Upper lobe of left lung (tissue), 6 donors: ENCODE data around the gene DPF3. TPM values are rescaled to one million over a fixed set of nuclear protein-coding genes. Genes with fewer than 3 reads are reported as not detected.

ENCODE experiments used
- ATAC-seq, 2 donors: fragments of 200-7000 bp; cut with Tn5 transposase; one replicate each; pipeline ENCODE4 v1.9.1; 2022; ENCODE audit warnings: mild to moderate bottlenecking in 2 of 2, moderate library complexity in 2 of 2; ENCODE audit not compliant: low FRiP score in 2 of 2
- DNase-seq, 2 donors: peaks; one replicate each; pipeline ENCODE4 v3.0.0-alpha.2; 2019 to 2020
- H3K27ac ChIP-seq, 4 donors: fragments of 200-600 bp; sonication (generic); one replicate each; pipeline ENCODE4 v1.5.1; 2016 to 2019
- H3K27me3 ChIP-seq, 4 donors: fragments of 200-600 bp; sonication (generic); one replicate each; pipeline ENCODE4 v1.5.1; 2017 to 2019
- H3K36me3 ChIP-seq, 4 donors: fragments of 200-600 bp; sonication (generic); one replicate each; pipeline ENCODE4 v1.5.1; 2016 to 2019
- H3K4me1 ChIP-seq, 4 donors: fragments of 200-600 bp; sonication (generic); one replicate each; pipeline ENCODE4 v1.5.1; 2018 to 2019
- H3K4me3 ChIP-seq, 4 donors: fragments of 200-600 bp; sonication (generic); one replicate each; pipeline ENCODE4 v1.5.1; 2017 to 2019; ENCODE audit warnings: mild to moderate bottlenecking in 2 of 4, moderate library complexity in 1 of 4
- H3K9me3 ChIP-seq, 4 donors: fragments of 200-600 bp; sonication (generic); one replicate each; pipeline ENCODE4 v1.5.1; 2018 to 2019
- EP300 ChIP-seq, 4 donors: sonication (generic); formaldehyde crosslinking; IDR thresholded peaks; one replicate each; pipeline ENCODE4 v1.5.1; 2017; ENCODE audit warnings: antibody characterized with exemption in 4 of 4, control low read depth in 2 of 4
- POLR2A ChIP-seq, 4 donors: fragments of 450-650 bp; IDR thresholded peaks; one replicate each; pipeline ENCODE4 v1.5.1; 2016 to 2017; ENCODE audit warnings: antibody characterized with exemption in 4 of 4, mild to moderate bottlenecking in 2 of 4
- POLR2AphosphoS5 ChIP-seq, 2 donors: sonication (generic); formaldehyde crosslinking; IDR thresholded peaks; one replicate each; pipeline ENCODE4 v1.5.1; 2017; ENCODE audit warnings: antibody characterized with exemption in 2 of 2
- WGBS, 2 donors: methylation state at CpG; one replicate each; pipeline ENCODE4 v1.1.5; 2017 to 2018; 5-methylcytosine and 5-hydroxymethylcytosine counted together
- total RNA-seq, 6 donors: library from RNA; depleted of rRNA in 4 of 6; stranded (reverse); fragments of >200 nt in 4 of 6; gene quantifications; one replicate each; pipeline versions ENCODE4 v1.1.0 to v1.2.1, GENCODE V29; 2016 to 2021
- TF ChIP-seq, protein P1 (sequence below), 6 experiments: fragments of 450-650 bp in 4 of 6; fragments of 200-600 bp in 2 of 6; sonication (generic) in 2 of 6; IDR thresholded peaks; one replicate each; pipeline ENCODE4 v1.5.1; 2016 to 2019; ENCODE audit warnings: antibody characterized with exemption in 6 of 6
- donor health status: DM: no; HTN: no; CAD: no; lungs with moderate emphysema.
- donor health status: DM: no; HTN: yes; CAD: no; lungs with severe emphysema.

Gene DPF3
- total RNA-seq, 6 donors from 2014 or later, result 0.30 to 1.3 (median 1.0) TPM

DNA sequence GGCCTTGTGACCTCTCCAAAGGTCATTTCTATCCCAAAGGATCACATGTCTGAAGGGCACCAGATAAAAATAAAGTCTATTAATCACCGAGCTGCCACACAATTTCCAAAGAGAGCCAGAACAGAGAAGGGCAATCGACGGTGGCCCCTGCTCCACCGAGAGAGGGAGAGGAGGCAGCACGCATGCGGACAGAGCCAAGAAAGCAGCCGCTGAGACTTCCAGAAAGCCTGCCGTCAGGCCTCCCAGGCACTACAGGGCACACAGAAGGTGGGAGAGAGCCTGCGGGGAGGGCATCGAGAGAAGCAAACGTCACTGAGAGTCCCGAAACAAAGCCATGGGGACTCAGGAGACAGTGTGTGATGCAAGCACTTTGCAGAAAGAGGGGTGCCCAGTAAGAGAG is 182.0 kb downstream of the DPF3 start:
- no peak for DNase-seq
- ATAC-seq, result no peak
- WGBS, 2 donors, result 91 to 93% methylated on average over 12 of the region's 12 CpGs
- Histone ChIP-seq H3K36me3 (no peaks in the 10 kb centered on the region), H3K27me3 (no peaks in the 10 kb centered on the region), H3K27ac (no peak overlapping the region), H3K4me1 (no peaks in the 10 kb centered on the region), H3K9me3 (no peaks in the 10 kb centered on the region), H3K4me3 (no peak overlapping the region)
- TF ChIP-seq POLR2AphosphoS5 (IDR thresholded peaks at IDR 0.05) (no peak), POLR2A (IDR thresholded peaks at IDR 0.05) (no peak), EP300 (IDR thresholded peaks at IDR 0.05) (no peak)
- TF ChIP-seq, protein P1, sequence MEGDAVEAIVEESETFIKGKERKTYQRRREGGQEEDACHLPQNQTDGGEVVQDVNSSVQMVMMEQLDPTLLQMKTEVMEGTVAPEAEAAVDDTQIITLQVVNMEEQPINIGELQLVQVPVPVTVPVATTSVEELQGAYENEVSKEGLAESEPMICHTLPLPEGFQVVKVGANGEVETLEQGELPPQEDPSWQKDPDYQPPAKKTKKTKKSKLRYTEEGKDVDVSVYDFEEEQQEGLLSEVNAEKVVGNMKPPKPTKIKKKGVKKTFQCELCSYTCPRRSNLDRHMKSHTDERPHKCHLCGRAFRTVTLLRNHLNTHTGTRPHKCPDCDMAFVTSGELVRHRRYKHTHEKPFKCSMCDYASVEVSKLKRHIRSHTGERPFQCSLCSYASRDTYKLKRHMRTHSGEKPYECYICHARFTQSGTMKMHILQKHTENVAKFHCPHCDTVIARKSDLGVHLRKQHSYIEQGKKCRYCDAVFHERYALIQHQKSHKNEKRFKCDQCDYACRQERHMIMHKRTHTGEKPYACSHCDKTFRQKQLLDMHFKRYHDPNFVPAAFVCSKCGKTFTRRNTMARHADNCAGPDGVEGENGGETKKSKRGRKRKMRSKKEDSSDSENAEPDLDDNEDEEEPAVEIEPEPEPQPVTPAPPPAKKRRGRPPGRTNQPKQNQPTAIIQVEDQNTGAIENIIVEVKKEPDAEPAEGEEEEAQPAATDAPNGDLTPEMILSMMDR (IDR thresholded peaks at IDR 0.05), result no peak

DNA sequence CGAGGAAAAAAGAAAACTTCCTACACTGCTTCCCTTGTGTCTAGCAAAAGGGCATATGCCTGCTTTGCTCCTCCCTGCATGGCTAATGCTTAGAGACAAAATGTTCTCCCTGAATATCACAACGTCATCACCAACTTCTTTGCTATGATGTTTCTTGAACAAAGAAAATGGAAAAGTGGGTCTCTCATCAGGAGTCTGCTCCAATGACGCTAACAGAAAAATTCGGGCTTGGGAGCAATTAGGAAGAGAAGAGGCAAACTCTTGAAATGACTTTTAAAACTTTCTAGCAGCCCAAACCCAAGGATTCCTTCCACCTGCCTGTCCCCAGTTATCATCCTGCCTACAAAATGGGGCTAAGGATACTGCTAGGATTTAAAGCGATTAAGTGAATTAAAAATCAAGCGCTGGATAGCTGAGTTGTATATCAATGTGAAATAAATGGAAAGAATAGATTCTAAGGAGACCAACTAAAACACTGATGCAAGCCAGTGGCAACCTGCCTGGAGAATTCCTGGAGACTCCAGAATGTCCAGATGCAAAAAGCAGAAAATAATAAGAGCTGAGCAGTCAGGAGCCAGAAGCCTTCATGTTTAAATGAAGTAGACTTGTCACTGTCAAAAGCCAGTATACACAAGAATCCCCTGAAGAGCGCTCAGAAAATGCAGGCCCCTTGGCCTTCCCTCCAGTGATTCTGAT is 183.8 kb downstream of the DPF3 start:
- no peak overlapping the region for H3K27ac ChIP-seq
- DNase-seq (no peak), ATAC-seq (peak in 1 of 2 donors; percentile 23)
- WGBS, 2 donors, result 90% methylated on average over 7 of the region's 7 CpGs
- no peaks in the 10 kb centered on the region for H3K4me1 ChIP-seq
- H3K36me3 ChIP-seq, result no peaks in the 10 kb centered on the region
- TF ChIP-seq POLR2A (IDR thresholded peaks at IDR 0.05) (no peak), EP300 (IDR thresholded peaks at IDR 0.05) (no peak), POLR2AphosphoS5 (IDR thresholded peaks at IDR 0.05) (no peak)
- TF ChIP-seq, protein P1 (IDR thresholded peaks at IDR 0.05), result no peak
- no peaks in the 10 kb centered on the region for H3K27me3 ChIP-seq
- H3K4me3 ChIP-seq, result no peak overlapping the region
- no peaks in the 10 kb centered on the region for H3K9me3 ChIP-seq

DNA sequence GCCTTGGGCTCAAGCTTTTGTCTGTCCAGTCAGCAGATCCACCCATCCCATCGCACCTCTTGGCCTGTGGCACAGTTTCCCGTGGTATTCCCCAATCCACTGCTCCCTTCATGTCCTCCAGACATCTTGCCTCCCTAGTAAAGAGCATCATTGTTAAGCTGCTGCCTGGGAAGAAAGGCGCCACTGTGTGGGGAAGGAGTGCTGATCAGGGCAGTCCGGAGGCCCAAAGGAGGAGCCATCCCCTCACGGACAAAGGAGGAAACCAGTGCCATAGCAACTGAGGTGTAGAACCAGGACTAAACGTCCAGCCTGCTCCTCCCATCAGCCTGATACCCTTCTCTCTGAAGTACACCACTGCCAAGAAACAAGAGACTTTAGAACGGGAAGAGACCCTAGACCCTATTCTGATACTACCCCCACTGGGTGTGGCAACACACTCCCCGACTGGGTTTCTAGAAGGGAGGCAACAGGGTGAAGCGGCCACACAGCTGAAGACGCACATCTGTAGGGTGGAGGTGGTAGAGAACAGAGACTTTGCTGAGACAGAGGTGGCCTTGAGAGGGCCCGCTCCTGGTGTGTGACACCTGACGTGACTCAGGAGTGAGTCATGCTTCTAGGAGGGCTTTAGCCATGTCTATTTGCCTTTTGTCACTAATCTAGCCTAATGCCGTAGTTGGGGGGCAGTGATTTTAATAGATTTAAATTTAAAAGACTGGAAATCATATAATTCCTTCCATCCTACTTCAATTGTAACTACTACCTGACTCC is 185.0 kb downstream of the DPF3 start:
- 78 to 87% methylated on average over 13 of the region's 13 CpGs for WGBS, 2 donors
- no peaks in the 10 kb centered on the region for H3K4me1 ChIP-seq
- H3K27me3 ChIP-seq, result no peaks in the 10 kb centered on the region
- no peak for DNase-seq
- ATAC-seq, result no peak
- H3K9me3 ChIP-seq, result no peaks in the 10 kb centered on the region
- no peaks in the 10 kb centered on the region for H3K36me3 ChIP-seq
- TF ChIP-seq, protein P1 (IDR thresholded peaks at IDR 0.05), result no peak
- TF ChIP-seq EP300 (IDR thresholded peaks at IDR 0.05) (no peak), POLR2A (IDR thresholded peaks at IDR 0.05) (no peak), POLR2AphosphoS5 (IDR thresholded peaks at IDR 0.05) (no peak)
- H3K4me3 ChIP-seq, result no peak overlapping the region
- no peak overlapping the region for H3K27ac ChIP-seq

DNA sequence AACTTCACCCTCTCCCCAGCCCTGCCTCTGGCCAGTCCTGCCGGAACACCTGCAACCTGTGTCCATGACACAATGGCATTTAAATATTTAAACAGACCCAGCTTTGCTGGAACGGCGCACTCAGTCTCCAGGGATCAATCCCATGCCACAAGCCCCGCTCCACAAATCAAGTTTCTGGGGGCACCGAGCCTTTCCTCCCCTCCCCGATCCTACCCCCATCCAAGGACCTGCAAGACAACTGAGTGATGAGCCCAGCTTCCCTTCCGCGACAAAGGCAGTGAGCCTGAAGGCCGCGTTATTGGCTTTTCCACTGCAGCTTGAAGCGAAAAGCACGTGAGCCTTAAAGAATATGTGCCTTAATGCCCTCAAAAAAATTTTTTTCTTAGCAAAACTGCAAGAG is 185.7 kb downstream of the DPF3 start:
- no peaks in the 10 kb centered on the region for H3K27me3 ChIP-seq
- DNase-seq, result no peak
- TF ChIP-seq EP300 (IDR thresholded peaks at IDR 0.05) (no peak), POLR2AphosphoS5 (IDR thresholded peaks at IDR 0.05) (no peak), POLR2A (IDR thresholded peaks at IDR 0.05) (no peak)
- TF ChIP-seq, protein P1 (IDR thresholded peaks at IDR 0.05), result no peak
- no peak for ATAC-seq
- no peaks in the 10 kb centered on the region for H3K36me3 ChIP-seq
- no peaks in the 10 kb centered on the region for H3K4me1 ChIP-seq
- 86 to 87% methylated on average over 12 of the region's 12 CpGs for WGBS, 2 donors
- H3K9me3 ChIP-seq, result no peaks in the 10 kb centered on the region
- no peak overlapping the region for H3K4me3 ChIP-seq
- no peak overlapping the region for H3K27ac ChIP-seq
